Activated B cell treated with CpG ODN at 0.5 μM for 24 hours (primary cell): ENCODE measurements around the gene CPTP. TPM values are rescaled to one million over a fixed set of nuclear protein-coding genes. Genes with fewer than 3 reads are reported as not detected.
A peak's percentile ranks its signal among the peaks of the same experiment; 100 is the strongest.

Experiments used
- ATAC-seq: fragments of 200-7000 bp; cut with Tn5 transposase; one replicate; pipeline ENCODE4 v1.10.0; 2021; ENCODE audit warnings: low read depth, mild to moderate bottlenecking, moderate library complexity
- CTCF ChIA-PET: fragments of 350-600 bp; sonication (Branson Sonifier 250); formaldehyde crosslinking; loops from one replicate; lab custom pipeline; 2021; ENCODE audit warnings: antibody characterized with exemption; lab: Charles Lee
- POLR2A ChIA-PET: fragments of 350-600 bp; sonication (Branson Sonifier 250); formaldehyde crosslinking; loops from one replicate; lab custom pipeline; 2021; ENCODE audit warnings: antibody characterized with exemption; lab: Charles Lee
- DNase-seq: peaks from one replicate; pipeline ENCODE4 v3.0.0; 2022
- H3K27ac Mint-ChIP-seq: one replicate; pipeline ENCODE4 v1.8.0; 2020; ENCODE audit warnings: mixed read lengths
- H3K27me3 Mint-ChIP-seq: one replicate; pipeline ENCODE4 v1.8.0; 2021; ENCODE audit warnings: mixed read lengths
- H3K36me3 Mint-ChIP-seq: one replicate; pipeline ENCODE4 v1.8.0; 2021; ENCODE audit warnings: low read depth, mixed read lengths
- H3K4me1 Mint-ChIP-seq: one replicate; pipeline ENCODE4 v1.8.0; 2021; ENCODE audit warnings: mixed read lengths
- H3K4me3 Mint-ChIP-seq: one replicate; pipeline ENCODE4 v1.8.0; 2020; ENCODE audit warnings: mild to moderate bottlenecking, mixed read lengths
- H3K9me3 Mint-ChIP-seq: one replicate; pipeline ENCODE4 v1.8.0; 2020; ENCODE audit warnings: mixed read lengths
- intact Hi-C: fragments of 100-400 bp; cut with micrococcal nuclease; formaldehyde crosslinking; loops from one replicate; pipeline ENCODE4 v1.15.1; 2024
- total RNA-seq: library from RNA; stranded (reverse); gene quantifications from 2 replicates; pipeline ENCODE4 v1.2.3, GENCODE V29; 2022
- TF ChIP-seq, protein P1 (sequence below): fragments of 200-600 bp; IDR thresholded peaks from one replicate; pipeline ENCODE4 v1.8.0; 2022; ENCODE audit warnings: antibody characterized with exemption, mild to moderate bottlenecking

The CPTP gene
- total RNA-seq, 1 donor from 2014 or later: 15.3 TPM

GRCh38 chr1:1356796-1357401 is 32.3 kb downstream of the CPTP start:
- peaks cover 21% of the 10 kb centered on the region for H3K4me1 Mint-ChIP-seq
- no peak overlapping the region for H3K4me3 Mint-ChIP-seq
- no peaks in the 10 kb centered on the region for H3K36me3 Mint-ChIP-seq
- peaks cover 26% of the 10 kb centered on the region for H3K27me3 Mint-ChIP-seq
- ChIA-PET CTCF (interaction anchor here (2.2 kb wide), 1 partner anchor 14 kb away, joined by 4 read pairs; no protein-coding TSS in a partner anchor), POLR2A (no interaction called here)
- intact Hi-C loops: no loop called here
- H3K9me3 Mint-ChIP-seq: no peaks in the 10 kb centered on the region
- H3K27ac Mint-ChIP-seq: no peak overlapping the region
- TF ChIP-seq, protein P1, sequence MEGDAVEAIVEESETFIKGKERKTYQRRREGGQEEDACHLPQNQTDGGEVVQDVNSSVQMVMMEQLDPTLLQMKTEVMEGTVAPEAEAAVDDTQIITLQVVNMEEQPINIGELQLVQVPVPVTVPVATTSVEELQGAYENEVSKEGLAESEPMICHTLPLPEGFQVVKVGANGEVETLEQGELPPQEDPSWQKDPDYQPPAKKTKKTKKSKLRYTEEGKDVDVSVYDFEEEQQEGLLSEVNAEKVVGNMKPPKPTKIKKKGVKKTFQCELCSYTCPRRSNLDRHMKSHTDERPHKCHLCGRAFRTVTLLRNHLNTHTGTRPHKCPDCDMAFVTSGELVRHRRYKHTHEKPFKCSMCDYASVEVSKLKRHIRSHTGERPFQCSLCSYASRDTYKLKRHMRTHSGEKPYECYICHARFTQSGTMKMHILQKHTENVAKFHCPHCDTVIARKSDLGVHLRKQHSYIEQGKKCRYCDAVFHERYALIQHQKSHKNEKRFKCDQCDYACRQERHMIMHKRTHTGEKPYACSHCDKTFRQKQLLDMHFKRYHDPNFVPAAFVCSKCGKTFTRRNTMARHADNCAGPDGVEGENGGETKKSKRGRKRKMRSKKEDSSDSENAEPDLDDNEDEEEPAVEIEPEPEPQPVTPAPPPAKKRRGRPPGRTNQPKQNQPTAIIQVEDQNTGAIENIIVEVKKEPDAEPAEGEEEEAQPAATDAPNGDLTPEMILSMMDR: no peak
- ATAC-seq (no peak), DNase-seq (no peak)

DNA sequence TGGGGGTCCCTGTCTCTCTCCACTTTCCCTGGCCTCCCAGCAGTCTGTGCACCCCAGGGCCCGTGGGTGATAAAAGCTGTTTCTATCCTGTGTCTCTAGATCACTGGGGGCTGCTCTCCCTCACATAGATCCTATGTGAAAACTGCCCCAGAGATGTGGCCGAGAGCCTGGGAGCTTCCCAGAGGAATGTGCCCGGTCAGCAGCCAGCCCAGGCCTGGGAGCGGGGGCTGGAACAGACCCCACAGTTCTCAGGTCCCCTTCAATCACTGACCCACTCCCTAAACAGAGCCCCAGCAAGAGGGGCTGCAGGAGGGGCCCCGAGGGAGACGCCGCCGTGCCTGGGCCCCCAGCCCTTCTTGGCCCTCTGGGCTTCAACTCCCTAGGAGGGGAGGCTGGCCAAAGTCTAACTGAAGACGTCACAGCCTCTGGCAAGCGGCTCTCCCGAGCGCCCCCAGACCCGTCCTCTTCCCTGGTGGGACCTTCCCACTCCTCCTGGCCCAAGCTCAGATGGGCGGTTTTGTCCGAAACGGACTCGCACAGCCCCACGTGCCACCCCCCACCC is 33.4 kb downstream of the CPTP start:
- Mint-ChIP-seq H3K4me1 (peaks cover 10% of the 10 kb centered on the region), H3K27me3 (peaks cover 20% of the 10 kb centered on the region), H3K9me3 (no peaks in the 10 kb centered on the region), H3K4me3 (no peak overlapping the region), H3K27ac (no peak overlapping the region), H3K36me3 (no peaks in the 10 kb centered on the region)
- no peak for DNase-seq
- TF ChIP-seq, protein P1: no peak
- intact Hi-C loops: no loop called here
- ChIA-PET CTCF (interaction anchor here (2.2 kb wide), 1 partner anchor 13 kb away, joined by 4 read pairs; no protein-coding TSS in a partner anchor), POLR2A (no interaction called here)
- no peak for ATAC-seq

DNA sequence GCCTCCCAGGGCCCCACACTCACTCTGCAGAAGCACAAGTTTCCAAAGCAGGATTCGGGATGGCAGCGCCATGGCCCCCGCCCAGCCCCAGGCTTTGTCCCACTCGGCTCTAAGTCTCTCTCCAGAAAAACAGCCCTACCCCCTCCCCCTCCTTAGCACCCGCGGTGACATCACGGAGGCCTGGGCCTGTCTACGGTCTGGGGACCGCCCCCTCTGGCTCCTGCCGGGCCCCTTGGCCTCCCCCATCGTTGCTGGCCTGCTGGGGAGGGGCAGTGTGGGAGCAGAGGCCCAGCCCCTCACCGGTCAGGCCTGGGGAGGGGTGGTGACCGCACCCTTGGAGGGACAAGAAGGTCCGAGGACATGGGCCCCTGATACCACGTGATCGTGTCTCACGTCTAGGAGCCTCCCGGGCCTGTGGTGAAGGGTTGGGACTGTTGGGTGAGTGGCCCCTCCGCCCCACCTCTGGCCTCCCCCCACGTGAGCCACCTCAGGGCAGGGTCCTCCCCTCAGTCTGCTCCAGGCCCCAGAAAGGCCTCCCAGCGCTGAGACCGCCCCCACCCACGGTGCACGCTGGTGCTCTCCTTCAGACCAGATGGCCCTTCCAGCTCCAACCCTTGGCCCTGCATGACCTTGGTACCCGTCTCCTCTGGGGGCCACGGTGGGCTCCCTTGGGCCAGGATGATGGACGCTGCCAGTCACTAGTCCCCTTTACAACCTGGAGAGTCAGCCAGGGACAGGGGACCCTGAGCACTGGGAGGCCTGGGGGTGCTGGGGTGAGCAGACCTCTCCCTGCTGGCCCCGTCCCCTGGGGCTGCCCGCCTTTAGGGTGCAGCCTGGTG is 34.0 kb downstream of the CPTP start, which contains the start of gene MXRA8:
Gene MXRA8, minus strand, starts transcription at position 123 of the 839 bp plus-strand sequence. Its CDS starts 51 bp downstream, at position 72.
- TF ChIP-seq, protein P1: no peak
- Mint-ChIP-seq H3K4me1 (peaks cover 6% of the 10 kb centered on the region), H3K27ac (peak within 1 kb of the TSS; percentile 7), H3K4me3 (peak within 1 kb of the TSS; percentile 35), H3K27me3 (peaks cover 20% of the 10 kb centered on the region), H3K9me3 (no peaks in the 10 kb centered on the region), H3K36me3 (no peaks in the 10 kb centered on the region)
- CTCF ChIA-PET: no interaction called here
- POLR2A ChIA-PET: interaction anchor here (1.1 kb wide), 1 partner anchor 16 kb away, joined by 4 read pairs; the partner anchor contains the start of gene AURKAIP1
- ATAC-seq (no peak), DNase-seq (no peak)
- intact Hi-C loops: no loop called here

DNA sequence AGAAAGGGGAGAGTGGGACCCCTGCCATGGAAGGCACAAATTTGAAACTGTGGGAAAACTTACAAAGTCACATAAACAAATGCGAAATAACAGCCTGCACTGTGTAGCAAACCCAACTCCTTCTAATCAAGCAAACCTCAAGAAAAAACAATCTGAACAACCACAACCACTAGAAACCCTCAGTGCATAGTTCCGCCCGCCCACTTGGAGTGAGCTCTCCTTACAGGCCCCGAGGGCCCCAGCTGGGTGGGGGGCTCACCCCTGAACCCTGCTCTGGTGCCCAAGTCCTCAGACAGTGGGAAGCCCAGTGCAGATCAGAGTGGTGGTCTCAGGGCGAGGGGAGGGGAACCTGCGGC is 34.7 kb downstream of the CPTP start:
- no peak for ATAC-seq
- Mint-ChIP-seq H3K4me3 (no peak overlapping the region), H3K27ac (peak overlapping the region; percentile 7), H3K9me3 (no peaks in the 10 kb centered on the region), H3K27me3 (peaks cover 18% of the 10 kb centered on the region), H3K4me1 (peaks cover 4% of the 10 kb centered on the region), H3K36me3 (no peaks in the 10 kb centered on the region)
- ChIA-PET CTCF (no interaction called here), POLR2A (interaction anchor here (1.1 kb wide), 1 partner anchor 15 kb away, joined by 4 read pairs; the partner anchor contains the start of gene AURKAIP1)
- TF ChIP-seq, protein P1: no peak
- intact Hi-C loops: no loop called here
- no peak for DNase-seq
